ENCODE results near the gene BCR.

BCR gene

DNA sequence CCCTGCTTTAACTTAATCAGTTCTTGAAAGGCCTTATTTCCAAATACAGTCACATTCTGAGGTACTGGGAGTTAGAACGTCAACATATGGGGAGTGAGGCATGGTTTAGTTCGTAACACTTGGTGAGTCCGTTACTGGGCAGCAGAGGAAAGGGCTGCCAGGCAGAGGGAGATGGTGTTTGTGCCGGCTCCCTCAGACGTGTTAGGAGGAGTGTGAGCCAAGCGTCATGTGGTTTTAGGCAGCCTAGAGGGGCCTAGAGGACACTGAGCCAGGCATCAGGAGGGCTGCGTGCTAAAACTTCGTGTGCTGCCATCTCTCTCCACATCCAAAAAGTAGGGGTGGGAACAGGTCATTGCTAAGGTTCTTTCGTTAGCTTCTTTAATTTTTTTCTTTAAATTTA, 10.2 kb downstream of the BCR start:
- TF ChIP-seq, protein P1, sequence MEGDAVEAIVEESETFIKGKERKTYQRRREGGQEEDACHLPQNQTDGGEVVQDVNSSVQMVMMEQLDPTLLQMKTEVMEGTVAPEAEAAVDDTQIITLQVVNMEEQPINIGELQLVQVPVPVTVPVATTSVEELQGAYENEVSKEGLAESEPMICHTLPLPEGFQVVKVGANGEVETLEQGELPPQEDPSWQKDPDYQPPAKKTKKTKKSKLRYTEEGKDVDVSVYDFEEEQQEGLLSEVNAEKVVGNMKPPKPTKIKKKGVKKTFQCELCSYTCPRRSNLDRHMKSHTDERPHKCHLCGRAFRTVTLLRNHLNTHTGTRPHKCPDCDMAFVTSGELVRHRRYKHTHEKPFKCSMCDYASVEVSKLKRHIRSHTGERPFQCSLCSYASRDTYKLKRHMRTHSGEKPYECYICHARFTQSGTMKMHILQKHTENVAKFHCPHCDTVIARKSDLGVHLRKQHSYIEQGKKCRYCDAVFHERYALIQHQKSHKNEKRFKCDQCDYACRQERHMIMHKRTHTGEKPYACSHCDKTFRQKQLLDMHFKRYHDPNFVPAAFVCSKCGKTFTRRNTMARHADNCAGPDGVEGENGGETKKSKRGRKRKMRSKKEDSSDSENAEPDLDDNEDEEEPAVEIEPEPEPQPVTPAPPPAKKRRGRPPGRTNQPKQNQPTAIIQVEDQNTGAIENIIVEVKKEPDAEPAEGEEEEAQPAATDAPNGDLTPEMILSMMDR (IDR thresholded peaks at IDR 0.05; ENCODE audit: borderline replicate concordance, insufficient read depth, low read depth, low read length) = no peak
- H3K4me3 ChIP-seq (ENCODE audit: low read depth, low read length) = no peak overlapping the region

DNA sequence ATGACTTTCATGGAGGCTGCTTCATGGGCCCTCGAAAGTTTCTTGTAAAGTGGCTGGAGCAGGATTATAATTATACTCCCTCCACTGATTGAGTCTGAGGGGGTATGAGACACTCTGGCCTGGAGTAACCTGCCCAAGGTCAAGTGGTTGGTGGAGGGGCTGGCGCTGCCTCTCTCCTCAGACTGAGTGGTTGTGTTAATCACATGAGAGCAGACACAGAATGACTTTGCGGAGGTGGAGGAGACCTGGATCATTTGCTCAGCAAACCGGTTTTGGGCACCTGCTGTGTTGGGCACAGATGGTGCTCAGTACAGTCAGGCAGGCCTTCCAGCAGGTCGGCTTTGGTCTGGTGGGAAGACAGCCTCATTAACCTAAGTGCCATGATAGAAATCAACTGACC, 11.8 kb downstream of the BCR start:
- TF ChIP-seq, protein P1 (IDR thresholded peaks at IDR 0.05; ENCODE audit: borderline replicate concordance, insufficient read depth, low read depth, low read length) = no peak
- no peak overlapping the region for H3K4me3 ChIP-seq (ENCODE audit: low read depth, low read length)

DNA sequence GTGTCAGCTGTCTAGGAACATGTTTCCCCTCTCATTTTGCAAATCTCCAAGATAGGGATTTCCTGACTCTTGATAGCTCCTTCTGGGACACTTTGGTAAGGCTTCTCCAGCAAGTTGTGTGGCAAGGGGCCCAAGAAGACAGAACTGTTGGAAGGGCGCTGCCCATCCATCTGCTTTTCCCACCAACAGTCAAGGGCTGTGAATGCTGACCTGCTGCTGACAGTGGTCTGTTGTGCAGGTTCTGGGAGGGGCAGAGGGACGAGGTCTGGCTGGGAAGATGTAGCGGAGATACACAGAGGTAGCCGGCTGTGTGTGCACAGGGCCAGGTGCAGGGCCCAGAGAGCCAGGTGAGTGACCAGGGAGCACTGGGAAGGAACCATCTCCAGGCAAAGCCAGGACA, 12.2 kb downstream of the BCR start:
- TF ChIP-seq, protein P1 (IDR thresholded peaks at IDR 0.05; ENCODE audit: borderline replicate concordance, insufficient read depth, low read depth, low read length) = no peak
- H3K4me3 ChIP-seq (ENCODE audit: low read depth, low read length) = no peak overlapping the region

DNA sequence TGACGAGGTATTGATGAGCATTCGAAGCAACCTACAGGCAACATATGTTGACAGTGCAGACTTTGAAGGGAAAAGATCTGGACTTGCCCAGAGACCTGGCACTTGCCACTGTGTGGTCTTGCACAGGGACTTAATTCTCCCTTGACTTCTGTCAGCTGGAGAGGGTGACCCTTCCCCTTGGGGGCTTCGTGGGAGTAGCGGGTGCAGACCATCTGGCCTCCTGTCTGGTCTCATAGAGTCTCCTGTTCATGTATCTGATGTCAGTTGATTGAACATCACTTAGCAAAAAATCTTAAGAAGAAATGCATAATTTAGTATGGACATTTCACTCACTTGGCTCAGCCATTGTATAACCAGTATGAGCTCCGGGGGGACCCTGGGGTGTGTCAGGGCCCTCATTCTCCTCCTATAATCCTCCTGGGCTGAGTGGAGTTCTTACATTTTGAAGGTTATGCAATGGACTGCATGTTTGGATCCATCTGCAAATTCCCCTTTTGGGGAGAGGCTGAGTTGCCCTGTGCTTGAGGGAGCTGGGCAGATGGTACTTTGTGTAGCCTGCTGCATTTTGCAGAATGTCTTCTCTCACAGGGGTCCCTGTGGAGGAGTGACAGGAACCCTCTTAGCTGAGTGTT, 13.0 kb downstream of the BCR start:
- TF ChIP-seq, protein P1 (IDR thresholded peaks at IDR 0.05; ENCODE audit: borderline replicate concordance, insufficient read depth, low read depth, low read length) = no peak
- H3K4me3 ChIP-seq (ENCODE audit: low read depth, low read length) = no peak overlapping the region

DNA sequence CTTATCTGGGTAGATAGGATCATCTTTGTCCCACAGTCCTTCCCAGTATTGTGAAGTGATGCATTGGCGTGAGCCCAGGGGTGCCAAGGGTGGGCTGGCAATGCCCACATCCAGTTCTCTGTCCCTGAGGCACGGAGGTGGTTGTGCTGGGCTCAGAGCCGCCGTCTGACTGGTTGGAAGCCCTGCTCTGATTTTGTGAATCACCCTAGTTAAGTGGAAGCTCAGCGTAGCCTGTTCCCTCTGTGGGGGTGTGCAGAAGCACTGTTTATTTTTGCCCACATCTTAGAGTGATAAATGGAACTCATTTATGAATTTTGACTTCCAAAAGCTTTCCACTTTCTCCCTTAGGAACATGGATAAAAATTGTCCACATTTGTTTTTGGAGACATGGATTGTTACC, 13.6 kb downstream of the BCR start:
- TF ChIP-seq, protein P1 (IDR thresholded peaks at IDR 0.05; ENCODE audit: borderline replicate concordance, insufficient read depth, low read depth, low read length) = no peak

DNA sequence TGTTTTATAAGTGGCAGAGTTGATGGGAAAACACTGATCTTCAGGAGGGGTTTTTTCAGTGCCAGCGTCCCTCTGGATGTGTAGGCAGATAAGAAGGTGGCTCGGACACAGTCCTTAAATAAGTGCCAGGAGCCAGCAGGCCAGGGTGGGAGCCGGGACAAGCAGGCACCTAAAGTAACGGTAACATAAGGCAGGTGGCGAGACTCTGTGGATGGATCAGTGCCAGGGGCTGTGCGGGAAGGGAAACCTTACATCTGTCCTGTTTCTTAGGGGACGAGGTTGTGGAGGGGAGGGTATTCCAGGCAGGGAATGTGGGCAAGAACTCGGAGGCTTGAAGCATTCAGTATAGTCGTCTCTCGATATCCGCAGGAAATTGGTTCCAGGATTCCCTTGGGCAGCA, 15.9 kb downstream of the BCR start:
- TF ChIP-seq, protein P1 (IDR thresholded peaks at IDR 0.05; ENCODE audit: borderline replicate concordance, insufficient read depth, low read depth, low read length) = no peak
- H3K4me3 ChIP-seq (ENCODE audit: low read depth, low read length) = no peak overlapping the region

More for the DNA sequence above, 13.6 kb downstream of the BCR start:
- H3K4me3 ChIP-seq (ENCODE audit: low read depth, low read length) = no peak overlapping the region

DNA sequence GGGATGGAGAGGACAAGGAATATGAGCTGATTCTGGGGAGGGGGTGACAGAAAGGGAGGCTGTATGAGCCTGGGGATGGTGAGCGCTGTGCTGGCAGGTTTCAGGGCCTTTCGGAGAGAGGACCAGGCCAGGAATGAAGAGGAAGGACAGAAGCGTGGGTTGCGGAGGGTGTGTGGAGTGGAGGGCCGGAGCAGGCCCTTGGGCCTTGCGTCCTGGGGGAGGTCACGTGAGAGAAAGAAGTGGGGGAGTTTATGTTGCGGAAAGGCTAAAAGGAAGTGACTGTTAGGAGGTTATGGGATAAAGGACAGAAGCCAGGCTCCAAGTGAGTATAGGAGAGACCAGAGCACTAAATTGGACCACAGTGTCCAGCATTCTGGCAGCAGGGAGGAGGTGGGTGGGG, 17.5 kb downstream of the BCR start:
- TF ChIP-seq, protein P1 (IDR thresholded peaks at IDR 0.05; ENCODE audit: borderline replicate concordance, insufficient read depth, low read depth, low read length) = no peak
- H3K4me3 ChIP-seq (ENCODE audit: low read depth, low read length) = no peak overlapping the region
